OCI-LY7 (cell line): ENCODE results near the gene KSR1.

ENCODE experiments used
- CTCF ChIP-seq: fragments of 200-600 bp; sonication (generic); conservative IDR thresholded peaks from 2 replicates; pipeline ENCODE4 v1.5.1; 2014; ENCODE audit warnings: mild to moderate bottlenecking, antibody characterized with exemption, low read length, moderate library complexity, mixed read lengths
- EZH2phosphoT487 ChIP-seq: fragments of 200-600 bp; sonication (generic); IDR thresholded peaks from 2 replicates; pipeline ENCODE4 v1.6.1; 2018; ENCODE audit warnings: low read depth, borderline replicate concordance, mild to moderate bottlenecking, mixed run types, antibody characterized with exemption, low read length, moderate library complexity, mixed read lengths

GRCh38 chr17:27525836-27526603 is 69.8 kb downstream of the KSR1 start:
- TF ChIP-seq CTCF (no peak), EZH2phosphoT487 (no peak)
